Hepatocyte (in vitro differentiated cells): ENCODE measurements around the gene CNR2.

Source experiments
- EZH2 ChIP-seq: fragments of 200-600 bp; sonication (generic); IDR thresholded peaks from 2 replicates; pipeline ENCODE4 v1.6.1; 2016; ENCODE audit warnings: antibody characterized with exemption, mild to moderate bottlenecking, borderline replicate concordance
- EZH2phosphoT487 ChIP-seq: fragments of 200-600 bp; sonication (generic); IDR thresholded peaks from one replicate; pipeline ENCODE4 v1.6.1; 2018; ENCODE audit warnings: antibody characterized with exemption, mild to moderate bottlenecking, low read depth, moderate library complexity; ENCODE audit not compliant: unreplicated experiment, severe bottlenecking
- TF ChIP-seq, protein P1 (sequence below): fragments of 200-600 bp; sonication (generic); IDR thresholded peaks from 2 replicates; pipeline ENCODE4 v1.5.1; 2016; ENCODE audit warnings: antibody characterized with exemption, mild to moderate bottlenecking; ENCODE audit not compliant: poor library complexity

DNA sequence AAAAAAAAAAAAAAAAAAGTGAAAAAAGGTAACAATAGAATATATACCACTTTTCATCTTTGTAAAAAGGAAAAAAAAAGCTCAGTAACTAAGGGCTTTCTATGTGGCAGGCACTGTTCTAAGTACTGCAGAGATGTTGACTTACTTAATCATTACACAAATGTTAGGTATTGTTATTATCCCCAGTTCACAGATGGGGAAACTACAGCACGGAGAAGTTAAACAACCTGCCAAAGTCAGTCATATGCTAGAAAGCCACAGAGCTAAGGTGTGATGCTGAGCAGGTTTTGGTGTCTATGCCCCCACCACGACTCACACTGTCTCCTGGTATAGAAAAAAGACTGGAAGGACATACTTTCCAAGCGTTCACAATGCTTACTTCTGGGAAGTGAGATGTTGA lies 39.9 kb upstream of the CNR2 start:
- TF ChIP-seq, protein P1, sequence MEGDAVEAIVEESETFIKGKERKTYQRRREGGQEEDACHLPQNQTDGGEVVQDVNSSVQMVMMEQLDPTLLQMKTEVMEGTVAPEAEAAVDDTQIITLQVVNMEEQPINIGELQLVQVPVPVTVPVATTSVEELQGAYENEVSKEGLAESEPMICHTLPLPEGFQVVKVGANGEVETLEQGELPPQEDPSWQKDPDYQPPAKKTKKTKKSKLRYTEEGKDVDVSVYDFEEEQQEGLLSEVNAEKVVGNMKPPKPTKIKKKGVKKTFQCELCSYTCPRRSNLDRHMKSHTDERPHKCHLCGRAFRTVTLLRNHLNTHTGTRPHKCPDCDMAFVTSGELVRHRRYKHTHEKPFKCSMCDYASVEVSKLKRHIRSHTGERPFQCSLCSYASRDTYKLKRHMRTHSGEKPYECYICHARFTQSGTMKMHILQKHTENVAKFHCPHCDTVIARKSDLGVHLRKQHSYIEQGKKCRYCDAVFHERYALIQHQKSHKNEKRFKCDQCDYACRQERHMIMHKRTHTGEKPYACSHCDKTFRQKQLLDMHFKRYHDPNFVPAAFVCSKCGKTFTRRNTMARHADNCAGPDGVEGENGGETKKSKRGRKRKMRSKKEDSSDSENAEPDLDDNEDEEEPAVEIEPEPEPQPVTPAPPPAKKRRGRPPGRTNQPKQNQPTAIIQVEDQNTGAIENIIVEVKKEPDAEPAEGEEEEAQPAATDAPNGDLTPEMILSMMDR, result no peak
- TF ChIP-seq EZH2 (no peak), EZH2phosphoT487 (no peak)
